ENCODE data around the gene GAGE10.
"Not testable (repeated sequence)": the region's sequence is repeated elsewhere in the genome, so short reads cannot be mapped to it uniquely, and the experiment has no call there.

DNA sequence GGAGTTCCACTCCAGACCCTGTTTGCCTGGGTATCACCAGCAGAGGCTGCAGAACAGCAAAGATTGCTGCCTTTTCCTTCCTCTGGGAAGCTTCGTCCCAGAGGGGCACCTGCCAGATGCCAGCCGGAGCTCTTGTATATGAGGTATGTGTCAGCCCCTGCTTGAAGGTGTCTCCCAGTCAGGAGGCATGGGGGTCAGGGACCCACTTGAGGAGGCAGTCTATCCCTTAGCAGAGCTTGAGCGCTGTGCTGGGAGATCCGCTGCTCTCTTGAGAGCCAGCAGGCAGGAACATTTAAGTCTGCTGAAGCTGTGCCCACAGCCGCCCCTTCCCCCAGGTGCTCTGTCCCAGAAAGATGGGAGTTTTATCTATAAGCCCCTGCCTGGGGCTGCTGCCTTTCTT lies 4.2 kb upstream of the GAGE10 start:
- TF ChIP-seq CTCF, POLR2A, EP300, POLR2AphosphoS5 (IDR thresholded peaks at IDR 0.05): not testable (repeated sequence)
